Hepatocyte (in vitro differentiated cells): Measurements from ENCODE around the gene CD19. TPM values are rescaled to one million over a fixed set of nuclear protein-coding genes. Genes with fewer than 3 reads are reported as not detected.

Experiments used
- DNase-seq: peaks from one replicate; pipeline ENCODE4 v3.0.0-alpha.2; 2016; ENCODE audit warnings: low spot score
- H2AFZ ChIP-seq: fragments of 200-600 bp; sonication (generic); 2 replicates; pipeline ENCODE4 v1.6.0; 2016; ENCODE audit warnings: antibody characterized with exemption, mild to moderate bottlenecking
- H3K27ac ChIP-seq: fragments of 200-600 bp; sonication (generic); 2 replicates; pipeline ENCODE4 v1.5.1; 2016; ENCODE audit warnings: mild to moderate bottlenecking
- H3K27me3 ChIP-seq: fragments of 200-600 bp; sonication (generic); 2 replicates; pipeline ENCODE4 v1.6.1; 2016
- H3K36me3 ChIP-seq: fragments of 200-600 bp; sonication (generic); replicated peaks from 2 replicates; pipeline ENCODE4 v1.5.1; 2016; ENCODE audit warnings: low read depth; ENCODE audit not compliant: insufficient read depth
- H3K4me1 ChIP-seq: fragments of 200-600 bp; sonication (generic); 2 replicates; pipeline ENCODE4 v1.5.1; 2016; ENCODE audit warnings: mild to moderate bottlenecking, moderate library complexity; ENCODE audit not compliant: insufficient read depth
- H3K4me2 ChIP-seq: fragments of 200-600 bp; sonication (generic); 2 replicates; pipeline ENCODE4 v1.6.0; 2016
- H3K4me3 ChIP-seq: fragments of 200-600 bp; sonication (generic); 2 replicates; pipeline ENCODE4 v1.5.1; 2016; ENCODE audit warnings: mild to moderate bottlenecking
- H3K79me2 ChIP-seq: fragments of 200-600 bp; sonication (generic); 2 replicates; pipeline ENCODE4 v1.6.0; 2017; ENCODE audit warnings: mild to moderate bottlenecking
- H3K9me2 ChIP-seq: fragments of 200-600 bp; sonication (generic); replicated peaks from 2 replicates; pipeline ENCODE4 v1.6.0; 2017; ENCODE audit warnings: mild to moderate bottlenecking; ENCODE audit not compliant: insufficient read depth
- H3K9me3 ChIP-seq: fragments of 200-600 bp; sonication (generic); 2 replicates; pipeline ENCODE4 v1.5.1; 2016; ENCODE audit warnings: low read depth, mild to moderate bottlenecking
- H4K20me1 ChIP-seq: fragments of 200-600 bp; sonication (generic); 2 replicates; pipeline ENCODE4 v1.6.0; 2016; ENCODE audit warnings: mild to moderate bottlenecking; ENCODE audit not compliant: insufficient read depth, poor library complexity, severe bottlenecking
- EZH2 ChIP-seq: fragments of 200-600 bp; sonication (generic); IDR thresholded peaks from 2 replicates; pipeline ENCODE4 v1.6.1; 2016; ENCODE audit warnings: antibody characterized with exemption, mild to moderate bottlenecking, borderline replicate concordance
- EZH2phosphoT487 ChIP-seq: fragments of 200-600 bp; sonication (generic); IDR thresholded peaks from one replicate; pipeline ENCODE4 v1.6.1; 2018; ENCODE audit warnings: antibody characterized with exemption, mild to moderate bottlenecking, low read depth, moderate library complexity; ENCODE audit not compliant: unreplicated experiment, severe bottlenecking
- WGBS: methylation state at CpG from one replicate; pipeline ENCODE4 v1.1.6; 2016; ENCODE audit warnings: low lambda C conversion rate; ENCODE audit errors: missing lambda C conversion rate; 5-methylcytosine and 5-hydroxymethylcytosine counted together
- polyA plus RNA-seq: library from polyadenylated mRNA; unstranded; fragments of >200 nt; fragmentation: Nextera tagmentation; extraction: Ambion mirVana; gene quantifications from 2 replicates; pipeline ENCODE4 v1.2.1, GENCODE V29; 2016
- total RNA-seq: library from RNA; depleted of rRNA; stranded (reverse); fragments of >200 nt; gene quantifications from 2 replicates; pipeline ENCODE4 v1.2.3, GENCODE V29; 2014
- TF ChIP-seq, protein P1 (sequence below): fragments of 200-600 bp; sonication (generic); IDR thresholded peaks from 2 replicates; pipeline ENCODE4 v1.5.1; 2016; ENCODE audit warnings: antibody characterized with exemption, mild to moderate bottlenecking; ENCODE audit not compliant: poor library complexity

The CD19 gene
- total and polyA plus RNA-seq, 2 experiments from 2014 or later = not detected

DNA sequence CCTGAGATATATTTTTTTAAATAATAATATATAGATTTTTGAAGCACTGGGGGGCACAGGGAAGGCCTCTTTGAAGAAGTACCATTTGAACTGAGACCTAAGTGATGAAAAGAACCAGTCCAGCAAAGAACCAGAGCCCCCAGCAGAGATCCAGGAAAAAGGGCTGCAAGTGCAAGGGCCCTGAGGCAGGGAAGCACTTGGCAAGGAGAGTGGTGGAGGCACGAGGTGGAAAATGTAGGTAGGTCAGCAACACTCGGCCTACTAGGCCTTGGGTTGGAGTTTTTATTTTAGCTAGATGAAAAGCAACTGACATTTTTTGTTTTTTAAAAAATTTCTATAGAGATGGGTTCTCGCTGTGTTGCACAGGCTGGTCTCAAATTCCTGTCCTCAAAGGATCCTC is 1.6 kb upstream of the CD19 start:
- H4K20me1 ChIP-seq = no peaks in the 10 kb centered on the region
- H3K27ac ChIP-seq = no peak overlapping the region
- H3K9me3 ChIP-seq = no peaks in the 10 kb centered on the region
- no peaks in the 10 kb centered on the region for H3K9me2 ChIP-seq
- no peak overlapping the region for H3K4me3 ChIP-seq
- DNase-seq = no peak
- H3K36me3 ChIP-seq = no peaks in the 10 kb centered on the region
- no peak overlapping the region for H3K4me2 ChIP-seq
- H2AFZ ChIP-seq = no peak overlapping the region
- no peaks in the 10 kb centered on the region for H3K27me3 ChIP-seq
- TF ChIP-seq EZH2phosphoT487 = no peak
- TF ChIP-seq, protein P1, sequence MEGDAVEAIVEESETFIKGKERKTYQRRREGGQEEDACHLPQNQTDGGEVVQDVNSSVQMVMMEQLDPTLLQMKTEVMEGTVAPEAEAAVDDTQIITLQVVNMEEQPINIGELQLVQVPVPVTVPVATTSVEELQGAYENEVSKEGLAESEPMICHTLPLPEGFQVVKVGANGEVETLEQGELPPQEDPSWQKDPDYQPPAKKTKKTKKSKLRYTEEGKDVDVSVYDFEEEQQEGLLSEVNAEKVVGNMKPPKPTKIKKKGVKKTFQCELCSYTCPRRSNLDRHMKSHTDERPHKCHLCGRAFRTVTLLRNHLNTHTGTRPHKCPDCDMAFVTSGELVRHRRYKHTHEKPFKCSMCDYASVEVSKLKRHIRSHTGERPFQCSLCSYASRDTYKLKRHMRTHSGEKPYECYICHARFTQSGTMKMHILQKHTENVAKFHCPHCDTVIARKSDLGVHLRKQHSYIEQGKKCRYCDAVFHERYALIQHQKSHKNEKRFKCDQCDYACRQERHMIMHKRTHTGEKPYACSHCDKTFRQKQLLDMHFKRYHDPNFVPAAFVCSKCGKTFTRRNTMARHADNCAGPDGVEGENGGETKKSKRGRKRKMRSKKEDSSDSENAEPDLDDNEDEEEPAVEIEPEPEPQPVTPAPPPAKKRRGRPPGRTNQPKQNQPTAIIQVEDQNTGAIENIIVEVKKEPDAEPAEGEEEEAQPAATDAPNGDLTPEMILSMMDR = no peak
- no peak for TF ChIP-seq EZH2
- 80% methylated on average over 3 of the region's 3 CpGs for WGBS
- H3K4me1 ChIP-seq = no peaks in the 10 kb centered on the region
- H3K79me2 ChIP-seq = no peaks in the 10 kb centered on the region

DNA sequence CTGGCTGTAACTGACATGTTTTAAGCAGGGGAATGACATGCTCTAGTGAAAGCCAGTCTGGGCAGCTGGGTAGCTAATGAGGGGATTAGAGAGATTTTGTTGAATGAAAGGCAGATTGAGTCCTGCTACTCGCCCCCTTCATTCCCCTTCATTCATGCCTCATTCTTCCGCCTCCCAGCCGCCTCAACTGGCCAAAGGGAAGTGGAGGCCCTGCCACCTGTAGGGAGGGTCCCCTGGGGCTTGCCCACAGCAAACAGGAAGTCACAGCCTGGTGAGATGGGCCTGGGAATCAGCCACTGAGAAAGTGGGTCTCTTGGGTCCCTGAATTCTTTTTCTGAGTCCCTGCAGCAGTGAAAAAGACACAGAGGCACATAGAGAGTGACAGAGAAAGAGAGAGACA is 1.1 kb upstream of the CD19 start:
- H3K4me3 ChIP-seq = no peak overlapping the region
- no peak overlapping the region for H3K4me2 ChIP-seq
- no peaks in the 10 kb centered on the region for H4K20me1 ChIP-seq
- no peaks in the 10 kb centered on the region for H3K79me2 ChIP-seq
- no peaks in the 10 kb centered on the region for H3K4me1 ChIP-seq
- H3K27me3 ChIP-seq = no peaks in the 10 kb centered on the region
- no peaks in the 10 kb centered on the region for H3K9me3 ChIP-seq
- H3K9me2 ChIP-seq = no peaks in the 10 kb centered on the region
- WGBS = 74% methylated on average over 3 of the region's 3 CpGs
- no peak overlapping the region for H3K27ac ChIP-seq
- H3K36me3 ChIP-seq = no peaks in the 10 kb centered on the region
- TF ChIP-seq, protein P1 = no peak
- TF ChIP-seq EZH2phosphoT487 = no peak
- no peak for TF ChIP-seq EZH2
- H2AFZ ChIP-seq = no peak overlapping the region
- no peak for DNase-seq

DNA sequence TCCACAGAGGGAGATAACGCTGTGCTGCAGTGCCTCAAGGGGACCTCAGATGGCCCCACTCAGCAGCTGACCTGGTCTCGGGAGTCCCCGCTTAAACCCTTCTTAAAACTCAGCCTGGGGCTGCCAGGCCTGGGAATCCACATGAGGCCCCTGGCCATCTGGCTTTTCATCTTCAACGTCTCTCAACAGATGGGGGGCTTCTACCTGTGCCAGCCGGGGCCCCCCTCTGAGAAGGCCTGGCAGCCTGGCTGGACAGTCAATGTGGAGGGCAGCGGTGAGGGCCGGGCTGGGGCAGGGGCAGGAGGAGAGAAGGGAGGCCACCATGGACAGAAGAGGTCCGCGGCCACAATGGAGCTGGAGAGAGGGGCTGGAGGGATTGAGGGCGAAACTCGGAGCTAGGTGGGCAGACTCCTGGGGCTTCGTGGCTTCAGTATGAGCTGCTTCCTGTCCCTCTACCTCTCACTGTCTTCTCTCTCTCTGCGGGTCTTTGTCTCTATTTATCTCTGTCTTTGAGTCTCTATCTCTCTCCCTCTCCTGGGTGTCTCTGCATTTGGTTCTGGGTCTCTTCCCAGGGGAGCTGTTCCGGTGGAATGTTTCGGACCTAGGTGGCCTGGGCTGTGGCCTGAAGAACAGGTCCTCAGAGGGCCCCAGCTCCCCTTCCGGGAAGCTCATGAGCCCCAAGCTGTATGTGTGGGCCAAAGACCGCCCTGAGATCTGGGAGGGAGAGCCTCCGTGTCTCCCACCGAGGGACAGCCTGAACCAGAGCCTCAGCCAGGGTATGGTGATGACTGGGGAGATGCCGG is 769 bp downstream of the CD19 start:
- Histone ChIP-seq H3K4me2 (no peak overlapping the region), H3K27ac (no peak overlapping the region), H3K27me3 (no peaks in the 10 kb centered on the region), H2AFZ (no peak overlapping the region), H4K20me1 (no peaks in the 10 kb centered on the region), H3K79me2 (no peaks in the 10 kb centered on the region), H3K9me3 (no peaks in the 10 kb centered on the region), H3K4me3 (no peak overlapping the region), H3K9me2 (no peaks in the 10 kb centered on the region), H3K4me1 (no peaks in the 10 kb centered on the region), H3K36me3 (no peaks in the 10 kb centered on the region)
- WGBS = 90% methylated on average over 18 of the region's 20 CpGs
- TF ChIP-seq, protein P1 = no peak
- TF ChIP-seq EZH2phosphoT487 = no peak
- TF ChIP-seq EZH2 = no peak
- no peak for DNase-seq
